ENCODE measurements around the gene FOLR3. TPM values are rescaled to one million over a fixed set of nuclear protein-coding genes. Genes with fewer than 3 reads are reported as not detected.

FOLR3 gene
- total and polyA plus RNA-seq, 2 of the 4 experiments (the other 2 are of a cell fraction) = 0.29 to 0.36 TPM

GRCh38 chr11:72112143-72112977, 23.2 kb upstream of the FOLR3 start, which contains the start of gene ANAPC15 (continued):
- TF ChIP-seq, protein P1, sequence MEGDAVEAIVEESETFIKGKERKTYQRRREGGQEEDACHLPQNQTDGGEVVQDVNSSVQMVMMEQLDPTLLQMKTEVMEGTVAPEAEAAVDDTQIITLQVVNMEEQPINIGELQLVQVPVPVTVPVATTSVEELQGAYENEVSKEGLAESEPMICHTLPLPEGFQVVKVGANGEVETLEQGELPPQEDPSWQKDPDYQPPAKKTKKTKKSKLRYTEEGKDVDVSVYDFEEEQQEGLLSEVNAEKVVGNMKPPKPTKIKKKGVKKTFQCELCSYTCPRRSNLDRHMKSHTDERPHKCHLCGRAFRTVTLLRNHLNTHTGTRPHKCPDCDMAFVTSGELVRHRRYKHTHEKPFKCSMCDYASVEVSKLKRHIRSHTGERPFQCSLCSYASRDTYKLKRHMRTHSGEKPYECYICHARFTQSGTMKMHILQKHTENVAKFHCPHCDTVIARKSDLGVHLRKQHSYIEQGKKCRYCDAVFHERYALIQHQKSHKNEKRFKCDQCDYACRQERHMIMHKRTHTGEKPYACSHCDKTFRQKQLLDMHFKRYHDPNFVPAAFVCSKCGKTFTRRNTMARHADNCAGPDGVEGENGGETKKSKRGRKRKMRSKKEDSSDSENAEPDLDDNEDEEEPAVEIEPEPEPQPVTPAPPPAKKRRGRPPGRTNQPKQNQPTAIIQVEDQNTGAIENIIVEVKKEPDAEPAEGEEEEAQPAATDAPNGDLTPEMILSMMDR (conservative IDR thresholded peaks at IDR 0.05; ENCODE audit: low read depth, low read length) = no peak

Data from IMR-90 (cell line).